Activated B cell treated with CpG ODN at 0.5 μM for 24 hours (primary cell): ENCODE measurements around the gene PRDM5. TPM values are rescaled to one million over a fixed set of nuclear protein-coding genes. Genes with fewer than 3 reads are reported as not detected.

Experiments used
- ATAC-seq: fragments of 200-7000 bp; cut with Tn5 transposase; one replicate; pipeline ENCODE4 v1.10.0; 2021; ENCODE audit warnings: low read depth, mild to moderate bottlenecking, moderate library complexity
- CTCF ChIA-PET: fragments of 350-600 bp; sonication (Branson Sonifier 250); formaldehyde crosslinking; loops from one replicate; lab custom pipeline; 2021; ENCODE audit warnings: antibody characterized with exemption; lab: Charles Lee
- POLR2A ChIA-PET: fragments of 350-600 bp; sonication (Branson Sonifier 250); formaldehyde crosslinking; loops from one replicate; lab custom pipeline; 2021; ENCODE audit warnings: antibody characterized with exemption; lab: Charles Lee
- DNase-seq: peaks from one replicate; pipeline ENCODE4 v3.0.0; 2022
- H3K27ac Mint-ChIP-seq: one replicate; pipeline ENCODE4 v1.8.0; 2020; ENCODE audit warnings: mixed read lengths
- H3K27me3 Mint-ChIP-seq: one replicate; pipeline ENCODE4 v1.8.0; 2021; ENCODE audit warnings: mixed read lengths
- H3K36me3 Mint-ChIP-seq: one replicate; pipeline ENCODE4 v1.8.0; 2021; ENCODE audit warnings: low read depth, mixed read lengths
- H3K4me1 Mint-ChIP-seq: one replicate; pipeline ENCODE4 v1.8.0; 2021; ENCODE audit warnings: mixed read lengths
- H3K4me3 Mint-ChIP-seq: one replicate; pipeline ENCODE4 v1.8.0; 2020; ENCODE audit warnings: mild to moderate bottlenecking, mixed read lengths
- H3K9me3 Mint-ChIP-seq: one replicate; pipeline ENCODE4 v1.8.0; 2020; ENCODE audit warnings: mixed read lengths
- CTCF ChIP-seq: fragments of 200-600 bp; IDR thresholded peaks from one replicate; pipeline ENCODE4 v1.8.0; 2022; ENCODE audit warnings: antibody characterized with exemption, mild to moderate bottlenecking
- intact Hi-C: fragments of 100-400 bp; cut with micrococcal nuclease; formaldehyde crosslinking; loops from one replicate; pipeline ENCODE4 v1.15.1; 2024
- total RNA-seq: library from RNA; stranded (reverse); gene quantifications from 2 replicates; pipeline ENCODE4 v1.2.3, GENCODE V29; 2022

The PRDM5 gene
- total RNA-seq, 1 donor from 2014 or later: not detected

GRCh38 chr4:120821977-120822376 is 100.5 kb downstream of the PRDM5 start:
- Mint-ChIP-seq H3K36me3 (no peaks in the 10 kb centered on the region), H3K27ac (no peak overlapping the region), H3K4me1 (no peaks in the 10 kb centered on the region), H3K4me3 (no peak overlapping the region), H3K27me3 (no peaks in the 10 kb centered on the region), H3K9me3 (no peaks in the 10 kb centered on the region)
- DNase-seq (no peak), ATAC-seq (no peak)
- no peak for TF ChIP-seq CTCF
- ChIA-PET POLR2A (no interaction called here), CTCF (no interaction called here)
- intact Hi-C loops: no loop called here

GRCh38 chr4:120821029-120821428 is 101.5 kb downstream of the PRDM5 start:
- Mint-ChIP-seq H3K36me3 (no peaks in the 10 kb centered on the region), H3K4me1 (no peaks in the 10 kb centered on the region), H3K9me3 (no peaks in the 10 kb centered on the region), H3K27ac (no peak overlapping the region), H3K27me3 (no peaks in the 10 kb centered on the region), H3K4me3 (no peak overlapping the region)
- ATAC-seq (no peak), DNase-seq (no peak)
- POLR2A ChIA-PET: no interaction called here
- no peak for TF ChIP-seq CTCF
- CTCF ChIA-PET: no interaction called here
- intact Hi-C loops: no loop called here

DNA sequence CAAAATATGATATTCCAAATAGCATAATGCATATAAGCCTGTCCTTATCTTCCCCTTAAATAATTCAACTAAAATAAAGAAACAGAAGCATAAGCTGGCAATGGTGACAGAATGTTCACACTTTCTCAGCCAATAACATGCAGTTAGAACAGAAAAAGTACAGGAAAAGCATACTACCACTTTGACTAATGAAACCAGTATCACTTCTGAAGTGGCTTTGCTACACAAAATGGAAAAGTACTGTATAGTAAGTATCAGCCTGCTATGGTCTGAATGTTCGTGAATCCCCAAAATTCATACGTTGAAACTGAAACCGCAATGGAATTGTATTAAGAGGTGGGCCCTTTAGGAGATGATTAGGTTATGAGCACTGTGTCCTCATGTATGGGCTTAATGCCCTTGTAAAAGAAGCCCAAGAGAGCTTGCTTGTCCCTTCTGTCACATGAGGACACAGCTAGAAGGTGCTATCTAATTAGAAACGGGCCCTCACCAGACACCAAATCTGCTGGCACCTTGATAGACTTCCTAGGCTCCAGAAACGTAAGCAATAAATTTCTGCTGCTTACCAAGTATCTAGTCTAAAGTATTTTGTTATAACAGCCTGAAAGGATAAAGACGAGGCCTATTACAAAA is 102.6 kb downstream of the PRDM5 start:
- CTCF ChIA-PET: no interaction called here
- H3K4me1 Mint-ChIP-seq: no peaks in the 10 kb centered on the region
- intact Hi-C loops: no loop called here
- no peak for ATAC-seq
- H3K36me3 Mint-ChIP-seq: no peaks in the 10 kb centered on the region
- H3K4me3 Mint-ChIP-seq: no peak overlapping the region
- H3K9me3 Mint-ChIP-seq: no peaks in the 10 kb centered on the region
- DNase-seq: no peak
- no peak for TF ChIP-seq CTCF
- POLR2A ChIA-PET: no interaction called here
- H3K27ac Mint-ChIP-seq: no peak overlapping the region
- no peaks in the 10 kb centered on the region for H3K27me3 Mint-ChIP-seq

DNA sequence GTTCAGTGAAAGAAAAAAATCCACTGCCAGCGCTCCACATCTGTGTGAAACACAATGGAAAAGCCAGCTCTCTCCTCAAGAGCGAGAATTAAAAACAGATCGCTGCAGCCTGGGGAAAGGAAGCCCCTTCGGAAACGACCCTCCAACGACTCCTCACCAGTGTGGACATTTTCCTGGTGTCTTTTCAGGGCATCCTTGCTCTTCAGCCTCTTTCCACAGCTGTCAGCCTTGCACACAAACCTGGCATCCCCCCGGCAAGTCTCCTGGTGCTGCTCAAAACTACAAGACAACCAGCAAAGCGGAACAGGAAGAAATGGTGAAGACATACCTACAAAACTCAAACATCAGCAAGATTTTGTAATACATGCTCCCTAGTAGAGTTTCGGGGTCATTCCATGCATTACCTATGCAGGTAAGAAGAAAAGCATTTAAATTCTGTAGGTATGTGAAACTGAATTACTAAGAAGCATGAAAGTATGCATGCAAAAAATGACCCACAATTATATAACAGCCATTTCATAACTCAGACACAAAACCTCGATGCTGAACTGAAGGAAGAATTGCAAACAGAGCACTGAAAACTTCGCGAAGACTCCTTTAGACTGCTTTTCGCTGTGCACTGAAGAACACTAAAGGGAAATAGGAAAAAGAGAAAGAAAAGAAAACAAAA is 106.1 kb downstream of the PRDM5 start:
- Mint-ChIP-seq H3K4me3 (no peak overlapping the region), H3K27ac (no peak overlapping the region), H3K4me1 (no peaks in the 10 kb centered on the region), H3K9me3 (no peaks in the 10 kb centered on the region), H3K27me3 (no peaks in the 10 kb centered on the region), H3K36me3 (no peaks in the 10 kb centered on the region)
- no peak for DNase-seq
- no peak for ATAC-seq
- TF ChIP-seq CTCF: no peak
- ChIA-PET POLR2A (no interaction called here), CTCF (no interaction called here)
- intact Hi-C loops: no loop called here

DNA sequence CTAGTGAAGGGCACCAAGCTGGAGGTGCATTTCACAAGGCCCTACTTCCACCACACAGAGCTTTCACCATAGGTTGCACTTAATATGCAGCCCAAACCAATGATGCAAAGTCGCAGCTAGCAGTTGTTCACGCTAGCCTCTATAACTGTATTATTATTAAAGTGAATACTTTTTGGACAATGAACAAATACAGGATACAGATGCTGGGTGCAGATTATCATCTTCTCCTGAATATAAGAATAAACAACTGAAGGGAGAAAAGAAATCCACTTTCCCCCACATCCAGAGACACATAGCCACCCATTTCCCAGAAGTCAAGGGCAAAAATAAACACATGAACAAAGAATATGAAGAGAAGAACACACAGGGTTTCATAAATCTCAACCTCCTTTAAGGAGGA is 107.2 kb downstream of the PRDM5 start:
- DNase-seq: no peak
- ChIA-PET CTCF (no interaction called here), POLR2A (no interaction called here)
- Mint-ChIP-seq H3K27me3 (no peaks in the 10 kb centered on the region), H3K4me1 (no peaks in the 10 kb centered on the region), H3K27ac (no peak overlapping the region), H3K36me3 (no peaks in the 10 kb centered on the region), H3K4me3 (no peak overlapping the region), H3K9me3 (peaks cover 3% of the 10 kb centered on the region)
- ATAC-seq: no peak
- TF ChIP-seq CTCF: no peak
- intact Hi-C loops: no loop called here
